Keratinocyte (primary cell): Measurements from ENCODE around the gene RAI1. TPM values are rescaled to one million over a fixed set of nuclear protein-coding genes. Genes with fewer than 3 reads are reported as not detected.

Source experiments
- DNase-seq: peaks from one replicate; pipeline ENCODE4 v3.0.0-alpha.2; 2011; ENCODE audit warnings: low read depth, missing footprints, low spot score
- FAIRE-seq: peaks from 2 replicates; lab custom pipeline; 2011; peaks lifted over from hg19 to GRCh38; lab: Jason Lieb, UNC
- H2AFZ ChIP-seq: 2 replicates; pipeline ENCODE4 v1.6.0; 2012; ENCODE audit warnings: low read length, control low read depth, inconsistent platforms; ENCODE audit not compliant: control insufficient read depth
- H3K27ac ChIP-seq: 2 replicates; pipeline ENCODE4 v1.5.1; 2011; ENCODE audit warnings: low read length; ENCODE audit not compliant: control insufficient read depth, insufficient read depth
- H3K27me3 ChIP-seq: 3 replicates; pipeline ENCODE4 v1.6.0; 2011; ENCODE audit warnings: low read length; ENCODE audit not compliant: control insufficient read depth, insufficient read depth; ENCODE audit errors: extremely low read depth
- H3K36me3 ChIP-seq, 2 experiments: 2 replicates in 1 of 2; 3 replicates in 1 of 2; pipeline ENCODE4 v1.5.1; 2011; ENCODE audit warnings: low read length in 2 of 2, mild to moderate bottlenecking in 1 of 2; ENCODE audit not compliant: control insufficient read depth in 2 of 2, insufficient read depth in 2 of 2; ENCODE audit errors: extremely low read depth in 1 of 2
- H3K4me1 ChIP-seq: 3 replicates; pipeline ENCODE4 v1.5.1; 2011; ENCODE audit warnings: low read length; ENCODE audit not compliant: control insufficient read depth, insufficient read depth; ENCODE audit errors: extremely low read depth
- H3K4me2 ChIP-seq: 3 replicates; pipeline ENCODE4 v1.6.0; 2011; ENCODE audit warnings: low read depth, low read length; ENCODE audit not compliant: control insufficient read depth, insufficient read depth; ENCODE audit errors: extremely low read depth
- H3K4me3 ChIP-seq, 3 experiments: fragments of 200-600 bp in 1 of 3; sonication (generic) in 1 of 3; 2 replicates in 2 of 3; 3 replicates in 1 of 3; pipeline ENCODE4 v1.5.1; 2011 to 2016; ENCODE audit warnings: low read length in 3 of 3, mild to moderate bottlenecking in 3 of 3, control low read depth in 2 of 3, inconsistent platforms in 1 of 3, low read depth in 1 of 3, mixed read lengths in 1 of 3, mixed run types in 1 of 3, moderate library complexity in 1 of 3; ENCODE audit not compliant: control insufficient read depth in 2 of 3, insufficient read depth in 2 of 3; ENCODE audit errors: extremely low read depth in 1 of 3
- H3K79me2 ChIP-seq: 2 replicates; pipeline ENCODE4 v1.6.0; 2012; ENCODE audit warnings: low read length; ENCODE audit not compliant: control insufficient read depth, insufficient read depth
- H3K9ac ChIP-seq: 3 replicates; pipeline ENCODE4 v1.6.0; 2011; ENCODE audit warnings: low read length; ENCODE audit not compliant: control insufficient read depth, insufficient read depth; ENCODE audit errors: extremely low read depth
- H3K9me1 ChIP-seq: 3 replicates; pipeline ENCODE4 v1.6.0; 2011; ENCODE audit warnings: low read length; ENCODE audit not compliant: control insufficient read depth, insufficient read depth; ENCODE audit errors: extremely low read depth
- H3K9me3 ChIP-seq: 2 replicates; pipeline ENCODE4 v1.5.1; 2012; ENCODE audit warnings: low read depth, low read length; ENCODE audit not compliant: control insufficient read depth
- H4K20me1 ChIP-seq: 3 replicates; pipeline ENCODE4 v1.6.0; 2011; ENCODE audit warnings: low read length; ENCODE audit not compliant: control insufficient read depth, insufficient read depth; ENCODE audit errors: extremely low read depth
- EZH2 ChIP-seq: IDR thresholded peaks from one replicate; pipeline ENCODE4 v1.6.1; 2012; ENCODE audit warnings: inconsistent platforms, mild to moderate bottlenecking, low read length, moderate library complexity
- dilution Hi-C: fragments of 300-500 bp; cut with MboI; formaldehyde crosslinking; loops from one replicate; pipeline ENCODE4 v1.7.0; 2020; ENCODE audit warnings: low sequenced_read_pairs; ENCODE audit not compliant: extremely low pct_ligation_motif_present
- polyA plus RNA-seq, 5 experiments: library from polyadenylated mRNA; depleted of rRNA in 3 of 5; stranded (reverse) in 3 of 5; stranded (forward) in 1 of 5; unstranded in 1 of 5; fragments of >200 nt; gene quantifications; 1 replicate in 1 of 5; 2 replicates in 3 of 5; 3 replicates in 1 of 5; pipeline versions ENCODE4 v1.2.1 to v1.2.3, GENCODE V29; 2011 to 2012; ENCODE audit warnings: missing spikeins in 2 of 5, low read depth in 1 of 5, low replicate concordance in 1 of 5
- TF ChIP-seq, protein P1 (sequence below), 3 experiments: IDR thresholded peaks in 1 of 3; conservative IDR thresholded peaks in 1 of 3; optimal IDR thresholded peaks in 1 of 3; 2 replicates in 2 of 3; 3 replicates in 1 of 3; pipeline versions ENCODE3 to v1.5.1; 2011; ENCODE audit warnings: low read length in 3 of 3, mild to moderate bottlenecking in 3 of 3, moderate library complexity in 2 of 3, control low read depth in 1 of 3, inconsistent platforms in 1 of 3; ENCODE audit not compliant: insufficient read depth in 2 of 3; ENCODE audit errors: extremely low read depth in 1 of 3

The RAI1 gene
- polyA plus RNA-seq, 1 donor (not counting 4 experiments of a cell fraction or from before 2014, with no cell fraction given), result 2.6 TPM

DNA sequence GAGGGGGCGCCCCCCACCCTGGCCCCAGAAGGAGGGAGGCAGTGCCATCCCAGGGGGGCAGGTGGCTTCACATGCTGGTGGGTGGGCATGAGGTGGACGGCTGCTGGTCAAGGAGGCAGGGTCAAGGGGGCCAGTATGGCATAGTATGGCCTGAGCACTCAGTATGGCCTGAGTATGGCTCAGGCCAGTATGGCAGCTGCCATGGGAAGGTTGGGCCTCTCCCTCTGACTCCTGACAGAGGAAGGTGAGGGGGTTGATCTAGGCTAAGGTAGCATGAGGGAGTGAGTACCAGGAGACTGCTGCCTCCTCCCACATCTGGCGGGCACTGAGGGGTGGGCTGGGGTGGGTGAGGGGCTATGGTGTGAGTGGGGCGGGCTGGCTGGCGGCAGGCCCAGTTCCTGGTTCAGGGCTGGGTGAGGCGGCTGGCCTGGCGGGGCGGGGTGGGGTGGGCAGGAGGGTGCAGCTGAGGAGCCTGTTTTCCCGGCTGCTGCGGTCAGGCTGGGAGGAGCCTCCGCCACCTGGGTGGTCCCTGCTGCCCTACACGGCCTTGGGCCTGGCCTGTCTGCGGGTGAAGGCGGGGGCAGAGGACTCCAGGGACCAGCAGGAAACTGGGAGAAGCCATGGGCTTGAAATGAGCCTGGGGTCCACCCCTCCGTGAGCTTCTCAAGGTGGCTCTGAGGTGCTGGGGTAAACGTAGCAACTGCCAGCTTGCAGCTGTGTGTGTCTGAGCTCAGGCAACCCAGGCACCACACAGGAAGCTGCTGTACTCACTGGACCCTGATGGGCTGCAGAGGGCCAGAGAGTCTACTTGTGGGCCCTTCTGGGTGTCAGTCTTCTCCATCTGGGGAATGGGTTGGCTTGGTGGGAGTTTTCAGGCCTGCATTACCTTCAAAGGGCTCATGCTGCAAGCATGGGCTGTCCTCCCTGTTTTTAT, 57.0 kb downstream of the RAI1 start:
- Histone ChIP-seq H3K79me2 (peaks cover 82% of the 10 kb centered on the region), H4K20me1 (peaks cover 3% of the 10 kb centered on the region), H3K4me3 (no peak overlapping the region), H3K27ac (peak overlapping the region; percentile 67), H3K9ac (peak overlapping the region; percentile 41), H3K9me3 (no peaks in the 10 kb centered on the region), H3K27me3 (no peaks in the 10 kb centered on the region), H3K36me3 (peaks cover 0 to 7% of the 10 kb centered on the region in 2 experiments), H3K4me2 (peak overlapping the region; percentile 37), H3K9me1 (peaks cover 10% of the 10 kb centered on the region), H3K4me1 (peaks cover 47% of the 10 kb centered on the region), H2AFZ (no peak overlapping the region)
- DNase-seq (no peak), FAIRE-seq (no peak)
- dilution Hi-C loops, result no loop called here
- no peak for TF ChIP-seq EZH2
- TF ChIP-seq, protein P1, sequence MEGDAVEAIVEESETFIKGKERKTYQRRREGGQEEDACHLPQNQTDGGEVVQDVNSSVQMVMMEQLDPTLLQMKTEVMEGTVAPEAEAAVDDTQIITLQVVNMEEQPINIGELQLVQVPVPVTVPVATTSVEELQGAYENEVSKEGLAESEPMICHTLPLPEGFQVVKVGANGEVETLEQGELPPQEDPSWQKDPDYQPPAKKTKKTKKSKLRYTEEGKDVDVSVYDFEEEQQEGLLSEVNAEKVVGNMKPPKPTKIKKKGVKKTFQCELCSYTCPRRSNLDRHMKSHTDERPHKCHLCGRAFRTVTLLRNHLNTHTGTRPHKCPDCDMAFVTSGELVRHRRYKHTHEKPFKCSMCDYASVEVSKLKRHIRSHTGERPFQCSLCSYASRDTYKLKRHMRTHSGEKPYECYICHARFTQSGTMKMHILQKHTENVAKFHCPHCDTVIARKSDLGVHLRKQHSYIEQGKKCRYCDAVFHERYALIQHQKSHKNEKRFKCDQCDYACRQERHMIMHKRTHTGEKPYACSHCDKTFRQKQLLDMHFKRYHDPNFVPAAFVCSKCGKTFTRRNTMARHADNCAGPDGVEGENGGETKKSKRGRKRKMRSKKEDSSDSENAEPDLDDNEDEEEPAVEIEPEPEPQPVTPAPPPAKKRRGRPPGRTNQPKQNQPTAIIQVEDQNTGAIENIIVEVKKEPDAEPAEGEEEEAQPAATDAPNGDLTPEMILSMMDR (optimal IDR thresholded peaks at IDR 0.05 in 1 of 3, IDR thresholded peaks at IDR 0.05 in 1 of 3, conservative IDR thresholded peaks at IDR 0.05 in 1 of 3; ENCODE audit: extremely low read depth in 1 of 3, insufficient read depth in 2 of 3, low read length in 3 of 3), result no peak

DNA sequence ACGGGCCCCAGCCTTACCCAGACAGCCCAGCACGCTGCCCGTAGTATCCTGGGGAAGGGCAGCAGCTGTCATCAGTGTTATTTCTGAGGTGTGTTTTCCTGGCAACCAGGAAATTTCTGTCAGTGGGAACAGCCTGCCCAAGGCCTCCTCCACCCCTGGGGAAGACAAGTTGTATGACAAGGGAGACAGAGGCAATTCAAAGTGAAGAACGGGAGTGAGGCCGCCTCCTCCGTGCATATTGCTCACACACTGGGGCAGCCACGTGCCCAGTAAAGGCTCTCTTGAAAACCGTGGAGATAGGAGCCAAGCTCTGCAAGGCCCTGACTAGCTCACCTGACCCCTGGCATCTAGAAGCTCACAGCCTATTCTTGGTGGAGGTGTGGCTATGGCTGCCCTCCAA, 57.6 kb downstream of the RAI1 start:
- peak overlapping the region; percentile 37 for H3K4me2 ChIP-seq

More for the DNA sequence above, 57.6 kb downstream of the RAI1 start:
- Histone ChIP-seq H3K79me2 (peaks cover 83% of the 10 kb centered on the region), H3K9ac (peak overlapping the region; percentile 40), H3K4me1 (peaks cover 46% of the 10 kb centered on the region), H4K20me1 (no peaks in the 10 kb centered on the region), H3K36me3 (peaks cover 0 to 4% of the 10 kb centered on the region in 2 experiments), H2AFZ (no peak overlapping the region), H3K27ac (peak overlapping the region; percentile 67), H3K9me3 (no peaks in the 10 kb centered on the region), H3K4me3 (no peak overlapping the region), H3K9me1 (peaks cover 6% of the 10 kb centered on the region), H3K27me3 (no peaks in the 10 kb centered on the region)
- no peak for DNase-seq
- FAIRE-seq, result peak; percentile 53
- dilution Hi-C loops, result no loop called here
- no peak for TF ChIP-seq EZH2
- TF ChIP-seq, protein P1 (optimal IDR thresholded peaks at IDR 0.05 in 1 of 3, IDR thresholded peaks at IDR 0.05 in 1 of 3, conservative IDR thresholded peaks at IDR 0.05 in 1 of 3; ENCODE audit: extremely low read depth in 1 of 3, insufficient read depth in 2 of 3, low read length in 3 of 3), result no peak
